Kidney (tissue), 14 donors: ENCODE results near the gene CRYBA4. TPM values are rescaled to one million over a fixed set of nuclear protein-coding genes. Genes with fewer than 3 reads are reported as not detected.

Experiments
- DNase-seq, 5 donors: peaks; one replicate each; pipeline ENCODE4 v3.0.0-alpha.2; 2013 to 2020
- FAIRE-seq: peaks from 2 replicates; lab custom pipeline; 2012; peaks lifted over from hg19 to GRCh38; lab: Jason Lieb, UNC
- H3K27ac ChIP-seq, 2 donors: one replicate each; pipeline ENCODE4 v1.7.0; 2013; ENCODE audit warnings: low read depth in 2 of 2, low read length in 2 of 2, inconsistent platforms in 1 of 2
- H3K27me3 ChIP-seq: one replicate; pipeline ENCODE4 v1.7.1; 2013; ENCODE audit warnings: low read length, inconsistent platforms; ENCODE audit not compliant: control insufficient read depth, insufficient read depth
- H3K36me3 ChIP-seq, 3 donors: one replicate each; pipeline versions ENCODE4 v1.7.0 to v1.7.1; 2013; ENCODE audit warnings: low read length in 3 of 3, control low read depth in 1 of 3, inconsistent platforms in 1 of 3; ENCODE audit not compliant: insufficient read depth in 3 of 3, control insufficient read depth in 2 of 3
- H3K4me1 ChIP-seq, 3 donors: one replicate each; pipeline versions ENCODE4 v1.7.0 to v1.7.1; 2013; ENCODE audit warnings: low read length in 3 of 3, inconsistent platforms in 1 of 3, low read depth in 1 of 3; ENCODE audit not compliant: control insufficient read depth in 2 of 3, insufficient read depth in 2 of 3
- H3K4me3 ChIP-seq, 3 donors: one replicate each; pipeline versions ENCODE4 v1.7.0 to v1.8.1; 2013; ENCODE audit warnings: low read length in 3 of 3, control low read depth in 1 of 3, inconsistent platforms in 1 of 3
- H3K9ac ChIP-seq, 3 donors: one replicate each; pipeline versions ENCODE4 v1.7.0 to v1.7.1; 2013; ENCODE audit warnings: low read length in 3 of 3, control low read depth in 1 of 3, inconsistent platforms in 1 of 3
- H3K9me3 ChIP-seq, 3 donors: one replicate each; pipeline versions ENCODE4 v1.7.0 to v1.7.1; 2013; ENCODE audit warnings: low read length in 3 of 3, control low read depth in 1 of 3, inconsistent platforms in 1 of 3; ENCODE audit not compliant: control insufficient read depth in 2 of 3, insufficient read depth in 1 of 3
- intact Hi-C: fragments of 100-400 bp; cut with DNase I; formaldehyde crosslinking; loops from one replicate; pipeline ENCODE4 v1.11.1; 2022
- polyA plus RNA-seq: library from polyadenylated mRNA; stranded (reverse); fragments of 350-450 nt; fragmentation: Illumina TruSeq; extraction: RNeasy Lipid Tissue Mini Kit (QIAGEN cat#74804); gene quantifications from one replicate; pipeline ENCODE4 v1.2.3, GENCODE V29; 2014; ENCODE audit warnings: low read depth, low replicate concordance; ENCODE audit not compliant: insufficient read depth
- total RNA-seq: library from RNA; stranded (reverse); fragmentation: NEBNext Ultra II Directional; extraction: Animal tissue kit (Norgen Biotek cat#: 25700); gene quantifications from one replicate; pipeline ENCODE4 v1.2.1, GENCODE V29; 2021
- TF ChIP-seq, protein P1 (sequence below): IDR thresholded peaks from 3 replicates; pipeline ENCODE4 v1.5.1; 2012; ENCODE audit warnings: mild to moderate bottlenecking, moderate library complexity, borderline replicate concordance; ENCODE audit not compliant: insufficient read depth; ENCODE audit errors: extremely low read depth
- donor health status: control.
- donor health status: control.
- donor health status: control.
- donor health status: control.
- donor health status: control.
- donor health status: DM: yes; HTN: yes; CAD: no.
- donor health status: Normal renal cell carcinoma (clear cell type).

The CRYBA4 gene
- total and polyA plus RNA-seq, 2 donors from 2014 or later, result 0.41 TPM; not detected in 1

DNA sequence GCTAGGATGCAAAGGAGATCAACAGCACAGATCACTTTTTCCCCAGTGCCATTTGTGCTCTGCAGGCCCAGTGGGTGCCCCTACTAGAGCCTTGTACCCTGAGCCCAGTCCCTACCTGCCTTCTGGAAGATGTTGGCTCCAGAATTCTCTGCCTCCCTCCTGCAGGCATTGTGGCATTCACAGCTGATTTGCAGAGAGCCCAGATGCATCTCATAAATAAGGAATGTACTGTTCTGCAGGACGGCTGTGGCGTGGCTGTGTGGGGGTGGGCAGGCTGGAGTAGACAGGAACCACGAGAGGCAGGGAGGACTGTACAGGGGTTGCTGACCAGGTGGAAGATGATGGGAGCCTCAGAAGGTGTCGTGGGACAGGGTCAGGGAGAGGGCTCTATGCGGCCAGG, 24.4 kb downstream of the CRYBA4 start:
- FAIRE-seq (no peak), DNase-seq (no peak)
- Histone ChIP-seq H3K9me3 (no peaks in the 10 kb centered on the region), H3K27ac (no peak overlapping the region), H3K4me3 (no peak overlapping the region), H3K9ac (no peak overlapping the region), H3K27me3 (no peaks in the 10 kb centered on the region), H3K36me3 (no peaks in the 10 kb centered on the region), H3K4me1 (peaks cover 0 to 3% (median 3%) of the 10 kb centered on the region in 3 donors)
- intact Hi-C loops, result no loop called here
- TF ChIP-seq, protein P1, sequence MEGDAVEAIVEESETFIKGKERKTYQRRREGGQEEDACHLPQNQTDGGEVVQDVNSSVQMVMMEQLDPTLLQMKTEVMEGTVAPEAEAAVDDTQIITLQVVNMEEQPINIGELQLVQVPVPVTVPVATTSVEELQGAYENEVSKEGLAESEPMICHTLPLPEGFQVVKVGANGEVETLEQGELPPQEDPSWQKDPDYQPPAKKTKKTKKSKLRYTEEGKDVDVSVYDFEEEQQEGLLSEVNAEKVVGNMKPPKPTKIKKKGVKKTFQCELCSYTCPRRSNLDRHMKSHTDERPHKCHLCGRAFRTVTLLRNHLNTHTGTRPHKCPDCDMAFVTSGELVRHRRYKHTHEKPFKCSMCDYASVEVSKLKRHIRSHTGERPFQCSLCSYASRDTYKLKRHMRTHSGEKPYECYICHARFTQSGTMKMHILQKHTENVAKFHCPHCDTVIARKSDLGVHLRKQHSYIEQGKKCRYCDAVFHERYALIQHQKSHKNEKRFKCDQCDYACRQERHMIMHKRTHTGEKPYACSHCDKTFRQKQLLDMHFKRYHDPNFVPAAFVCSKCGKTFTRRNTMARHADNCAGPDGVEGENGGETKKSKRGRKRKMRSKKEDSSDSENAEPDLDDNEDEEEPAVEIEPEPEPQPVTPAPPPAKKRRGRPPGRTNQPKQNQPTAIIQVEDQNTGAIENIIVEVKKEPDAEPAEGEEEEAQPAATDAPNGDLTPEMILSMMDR, result no peak

DNA sequence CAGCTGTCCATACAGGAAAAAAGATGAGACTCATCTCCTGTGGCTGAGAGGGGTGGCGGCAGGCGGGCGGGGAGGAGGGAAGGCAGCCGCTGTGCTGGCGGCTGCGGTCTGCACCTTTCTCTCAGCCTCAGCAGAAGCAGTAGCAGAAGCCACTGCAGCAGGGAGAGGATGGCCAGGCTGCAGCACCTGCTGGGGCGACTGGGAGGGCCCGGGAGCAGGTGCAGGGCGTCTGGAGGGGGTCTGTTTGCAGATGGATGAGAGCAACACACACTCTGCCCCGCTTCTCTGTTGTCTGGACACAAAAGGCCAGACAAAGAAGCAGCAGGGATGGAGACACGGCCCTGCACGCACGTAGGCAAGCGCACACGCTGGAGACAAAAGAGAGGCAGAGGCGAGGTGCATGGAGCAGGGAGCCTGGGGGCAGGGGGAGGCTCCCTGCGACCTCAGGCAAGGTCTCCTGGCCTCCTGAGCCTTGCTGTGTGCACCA, 26.3 kb downstream of the CRYBA4 start:
- FAIRE-seq, result no peak
- Histone ChIP-seq H3K4me1 (peaks cover 0 to 3% (median 3%) of the 10 kb centered on the region in 3 donors), H3K9ac (no peak overlapping the region), H3K9me3 (no peaks in the 10 kb centered on the region), H3K36me3 (no peaks in the 10 kb centered on the region), H3K4me3 (no peak overlapping the region), H3K27ac (no peak overlapping the region), H3K27me3 (no peaks in the 10 kb centered on the region)
- DNase-seq, result peak in 1 of 5 donors; percentile 55
- intact Hi-C loops, result no loop called here
- TF ChIP-seq, protein P1, result no peak

DNA sequence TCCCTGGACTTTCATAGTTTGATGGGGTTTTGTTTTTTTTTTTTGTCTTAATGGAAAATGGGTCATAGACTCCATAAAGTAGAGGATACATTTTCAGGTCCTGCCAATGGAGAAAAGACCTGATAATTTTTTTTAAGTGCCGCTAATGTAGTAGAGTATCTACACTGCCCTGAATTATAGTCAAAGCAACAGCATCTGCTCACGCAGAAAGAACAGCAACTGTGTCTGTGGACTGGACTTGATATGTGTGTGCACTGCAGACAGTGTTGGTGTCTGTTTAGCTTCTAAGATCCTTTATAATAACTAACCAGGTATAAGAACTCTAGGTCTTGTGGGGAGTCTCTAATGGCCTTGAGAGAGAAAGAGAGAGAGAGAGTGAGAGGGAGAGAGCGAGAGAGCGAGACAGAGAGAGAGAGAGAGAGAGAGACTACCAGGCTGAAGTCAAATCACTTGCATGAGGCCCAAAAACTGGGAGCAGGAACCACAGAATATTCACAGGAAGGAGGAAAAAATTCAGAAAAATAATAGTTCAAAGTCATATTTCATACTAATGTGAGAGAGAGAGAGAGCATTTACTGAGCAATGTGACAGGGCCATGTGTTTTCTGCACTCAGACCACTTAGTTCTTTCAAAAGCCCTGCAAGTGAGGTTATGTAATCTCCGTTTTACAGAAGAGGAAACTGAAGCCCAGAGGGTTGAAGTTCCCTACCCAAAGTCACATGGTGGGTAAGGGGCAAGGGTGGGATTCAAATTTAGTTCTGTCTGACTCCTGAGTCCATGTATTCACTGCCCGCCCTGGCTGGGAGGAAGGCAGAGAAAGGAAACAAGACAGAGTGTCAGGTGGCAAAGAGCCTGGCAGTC, 27.0 kb downstream of the CRYBA4 start:
- Histone ChIP-seq H3K9ac (no peak overlapping the region), H3K4me1 (peaks cover 0 to 3% (median 3%) of the 10 kb centered on the region in 3 donors)

More for the DNA sequence above, 27.0 kb downstream of the CRYBA4 start:
- H3K36me3 ChIP-seq, result no peaks in the 10 kb centered on the region
- no peak for DNase-seq
- no peak overlapping the region for H3K4me3 ChIP-seq
- TF ChIP-seq, protein P1, result no peak
- no peak for FAIRE-seq
- no peaks in the 10 kb centered on the region for H3K27me3 ChIP-seq
- no peak overlapping the region for H3K27ac ChIP-seq
- intact Hi-C loops, result no loop called here
- H3K9me3 ChIP-seq, result no peaks in the 10 kb centered on the region
